H9 (cell line): ENCODE measurements around the gene TIMELESS. TPM values are rescaled to one million over a fixed set of nuclear protein-coding genes. Genes with fewer than 3 reads are reported as not detected.

Experiments
- DNase-seq: peaks from one replicate; pipeline ENCODE4 v3.0.0-alpha.2; 2017
- H2AFZ ChIP-seq: one replicate; pipeline ENCODE4 v1.6.1; 2013; ENCODE audit warnings: mild to moderate bottlenecking, low read length, control low read depth, moderate library complexity
- H2AK5ac ChIP-seq: 2 replicates; pipeline ENCODE4 v1.6.1; 2013; ENCODE audit warnings: low read length, control low read depth, mixed read lengths; ENCODE audit not compliant: insufficient read length
- H2BK120ac ChIP-seq: one replicate; pipeline ENCODE4 v1.6.1; 2013; ENCODE audit warnings: low read depth, mild to moderate bottlenecking, low read length, control low read depth, inconsistent platforms; ENCODE audit not compliant: poor library complexity, severe bottlenecking
- H2BK12ac ChIP-seq: 2 replicates; pipeline ENCODE4 v1.6.1; 2013; ENCODE audit warnings: low read length, control low read depth, mixed read lengths, low read depth; ENCODE audit not compliant: insufficient read length
- H2BK15ac ChIP-seq: 2 replicates; pipeline ENCODE4 v1.6.1; 2013; ENCODE audit warnings: low read depth, low read length, control low read depth
- H2BK20ac ChIP-seq: one replicate; pipeline ENCODE4 v1.6.1; 2013; ENCODE audit warnings: low read depth, mild to moderate bottlenecking, low read length, control low read depth, inconsistent platforms; ENCODE audit not compliant: poor library complexity, severe bottlenecking
- H2BK5ac ChIP-seq: 2 replicates; pipeline ENCODE4 v1.6.1; 2013; ENCODE audit warnings: low read length, control low read depth, mixed read lengths; ENCODE audit not compliant: insufficient read length
- H3K14ac ChIP-seq: 2 replicates; pipeline ENCODE4 v1.6.1; 2013; ENCODE audit warnings: low read length, control low read depth; ENCODE audit not compliant: insufficient read depth
- H3K18ac ChIP-seq: 2 replicates; pipeline ENCODE4 v1.6.1; 2013; ENCODE audit warnings: low read depth, mild to moderate bottlenecking, mixed read lengths, low read length, control low read depth; ENCODE audit not compliant: insufficient read length
- H3K23ac ChIP-seq: 2 replicates; pipeline ENCODE4 v1.6.1; 2013; ENCODE audit warnings: low read length, control low read depth, mixed read lengths, low read depth; ENCODE audit not compliant: insufficient read length
- H3K23me2 ChIP-seq: 2 replicates; pipeline ENCODE4 v1.6.1; 2013; ENCODE audit warnings: low read depth, mild to moderate bottlenecking, mixed read lengths, low read length, control low read depth; ENCODE audit not compliant: insufficient read length, poor library complexity, severe bottlenecking
- H3K27ac ChIP-seq: 2 replicates; pipeline ENCODE4 v1.5.1; 2013; ENCODE audit warnings: low read length, control low read depth, mixed read lengths, low read depth; ENCODE audit not compliant: insufficient read length
- H3K27me3 ChIP-seq: 2 replicates; pipeline ENCODE4 v1.6.1; 2013; ENCODE audit warnings: low read length, control low read depth, inconsistent platforms; ENCODE audit not compliant: insufficient read depth
- H3K4ac ChIP-seq: 2 replicates; pipeline ENCODE4 v1.6.1; 2013; ENCODE audit warnings: low read depth, mild to moderate bottlenecking, control low read depth, inconsistent platforms, low read length, moderate library complexity
- H3K4me1 ChIP-seq: 2 replicates; pipeline ENCODE4 v1.6.1; 2013; ENCODE audit warnings: low read length, control low read depth, inconsistent platforms; ENCODE audit not compliant: insufficient read depth
- H3K4me2 ChIP-seq: 2 replicates; pipeline ENCODE4 v1.6.1; 2013; ENCODE audit warnings: low read length, control low read depth, mixed read lengths; ENCODE audit not compliant: insufficient read length, insufficient read depth
- H3K56ac ChIP-seq: 2 replicates; pipeline ENCODE4 v1.6.1; 2013; ENCODE audit warnings: low read depth, mild to moderate bottlenecking, mixed read lengths, low read length, control low read depth; ENCODE audit not compliant: insufficient read length
- H3K79me1 ChIP-seq: 2 replicates; pipeline ENCODE4 v1.6.1; 2013; ENCODE audit warnings: low read depth, mild to moderate bottlenecking, moderate library complexity, low read length, control low read depth, inconsistent platforms; ENCODE audit not compliant: insufficient read depth, poor library complexity, severe bottlenecking
- H3K79me2 ChIP-seq: 2 replicates; pipeline ENCODE4 v1.6.1; 2013; ENCODE audit warnings: low read length, control low read depth, inconsistent platforms; ENCODE audit not compliant: insufficient read depth
- H3K9ac ChIP-seq: 2 replicates; pipeline ENCODE4 v1.6.1; 2013; ENCODE audit warnings: low read length, control low read depth, mixed read lengths; ENCODE audit not compliant: insufficient read length; ENCODE audit errors: extremely low read depth
- H3K9me3 ChIP-seq: one replicate; pipeline ENCODE4 v1.6.1; 2013; ENCODE audit warnings: low read depth, low read length, inconsistent platforms; ENCODE audit not compliant: control insufficient read depth
- H3T11ph ChIP-seq: one replicate; pipeline ENCODE4 v1.6.1; 2013; ENCODE audit warnings: mild to moderate bottlenecking, low read length, control low read depth, inconsistent platforms
- H4K20me1 ChIP-seq: one replicate; pipeline ENCODE4 v1.6.1; 2013; ENCODE audit not compliant: control insufficient read depth, insufficient read length, insufficient read depth
- H4K5ac ChIP-seq: 2 replicates; pipeline ENCODE4 v1.6.1; 2013; ENCODE audit warnings: low read depth, mild to moderate bottlenecking, mixed read lengths, low read length, control low read depth; ENCODE audit not compliant: insufficient read length
- H4K8ac ChIP-seq: replicated peaks from 2 replicates; pipeline ENCODE4 v1.6.1; 2013; ENCODE audit warnings: low read length, control low read depth, mixed read lengths, low read depth; ENCODE audit not compliant: insufficient read length
- H4K91ac ChIP-seq: 2 replicates; pipeline ENCODE4 v1.6.1; 2013; ENCODE audit warnings: low read depth, mild to moderate bottlenecking, moderate library complexity, mixed read lengths, low read length, control low read depth; ENCODE audit not compliant: insufficient read length
- H3K27ac Mint-ChIP-seq, 3 experiments: 2 replicates in 2 of 3; 3 replicates in 1 of 3; pipeline ENCODE4 v1.8.0; 2020 to 2021; ENCODE audit warnings: mixed read lengths in 3 of 3, mild to moderate bottlenecking in 1 of 3, moderate library complexity in 1 of 3
- H3K27me3 Mint-ChIP-seq: 2 replicates; pipeline ENCODE4 v1.8.0; 2021; ENCODE audit warnings: low read depth, mild to moderate bottlenecking, moderate library complexity, mixed read lengths
- H3K36me3 Mint-ChIP-seq, 3 experiments: 2 replicates in 2 of 3; 3 replicates in 1 of 3; pipeline ENCODE4 v1.8.0; 2020 to 2021; ENCODE audit warnings: low read depth in 3 of 3, mixed read lengths in 3 of 3; ENCODE audit not compliant: insufficient read depth in 1 of 3
- H3K4me1 Mint-ChIP-seq, 2 experiments: 2 replicates each; pipeline ENCODE4 v1.8.0; 2020; ENCODE audit warnings: mixed read lengths in 2 of 2
- H3K4me3 Mint-ChIP-seq, 2 experiments: 2 replicates in 1 of 2; 3 replicates in 1 of 2; pipeline ENCODE4 v1.8.0; 2020 to 2021; ENCODE audit warnings: mild to moderate bottlenecking in 2 of 2, mixed read lengths in 2 of 2, moderate library complexity in 1 of 2
- H3K9me3 Mint-ChIP-seq, 2 experiments: 2 replicates in 1 of 2; 3 replicates in 1 of 2; pipeline ENCODE4 v1.8.0; 2020; ENCODE audit warnings: mild to moderate bottlenecking in 2 of 2, mixed read lengths in 2 of 2, moderate library complexity in 1 of 2
- WGBS: extraction: QIAGEN DNeasy Blood & Tissue Kit; methylation state at CpG from one replicate; pipeline ENCODE4 v1.1.7; 2013; ENCODE audit warnings: missing lambda C conversion rate, low lambda C conversion rate, mixed read lengths; ENCODE audit not compliant: insufficient read length; ENCODE audit errors: extremely low coverage; 5-methylcytosine and 5-hydroxymethylcytosine counted together
- total RNA-seq: library from RNA; stranded (reverse); gene quantifications from 2 replicates; pipeline ENCODE4 v1.2.1, GENCODE V29; 2021
- TF ChIP-seq, protein P1 (sequence below): fragments of 200-600 bp; sonication (generic); conservative IDR thresholded peaks from 3 replicates; pipeline ENCODE4 v1.8.0; 2021; ENCODE audit warnings: antibody characterized with exemption, mild to moderate bottlenecking

The TIMELESS gene
- total RNA-seq, 1 experiment from 2014 or later = 68.0 TPM

DNA sequence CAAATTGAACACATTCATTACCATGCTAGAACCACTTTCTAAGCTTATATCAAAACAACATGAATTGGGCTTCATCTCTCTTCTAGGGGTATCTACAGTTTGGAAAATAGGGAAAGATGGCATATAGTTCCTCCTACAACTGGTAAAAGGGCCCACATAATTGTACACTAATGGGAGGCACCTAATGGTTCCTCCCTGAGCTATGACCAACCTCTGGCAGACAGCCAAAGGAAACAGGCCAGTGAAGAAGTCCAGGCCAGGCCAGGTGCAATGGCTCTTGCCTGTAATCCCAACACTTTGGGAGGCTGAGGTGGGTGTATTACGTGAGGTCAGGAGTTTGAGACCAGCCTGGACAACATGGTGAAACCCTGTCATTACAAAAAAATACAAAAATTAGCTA, 63.4 kb downstream of the TIMELESS start:
- no peaks in the 10 kb centered on the region for H3K9me3 Mint-ChIP-seq
- no peak overlapping the region for H2BK5ac ChIP-seq
- H3K23ac ChIP-seq = no peak overlapping the region
- no peak overlapping the region for H2BK15ac ChIP-seq
- no peak overlapping the region for H2BK12ac ChIP-seq
- H2BK20ac ChIP-seq = no peak overlapping the region
- H3K4me1 ChIP-seq = no peaks in the 10 kb centered on the region
- H4K5ac ChIP-seq = no peak overlapping the region
- H2AFZ ChIP-seq = no peak overlapping the region
- peaks cover 5% of the 10 kb centered on the region; the same call in 1 of the 2 replicates for H3K27me3 Mint-ChIP-seq
- no peaks in the 10 kb centered on the region for H4K20me1 ChIP-seq
- H3K4ac ChIP-seq = no peak overlapping the region
- no peak overlapping the region for H3K18ac ChIP-seq
- H3K27ac ChIP-seq = no peak overlapping the region
- no peaks in the 10 kb centered on the region for H3K27me3 ChIP-seq
- H3K14ac ChIP-seq = no peak overlapping the region
- H4K91ac ChIP-seq = no peak overlapping the region
- H3K36me3 Mint-ChIP-seq = no peaks in the 10 kb centered on the region
- no peak overlapping the region for H4K8ac ChIP-seq
- H3K9me3 ChIP-seq = no peaks in the 10 kb centered on the region
- H3K23me2 ChIP-seq = no peaks in the 10 kb centered on the region
- H3T11ph ChIP-seq = no peak overlapping the region
- H3K9ac ChIP-seq = no peak overlapping the region
- no peak overlapping the region for H3K27ac Mint-ChIP-seq
- TF ChIP-seq, protein P1, sequence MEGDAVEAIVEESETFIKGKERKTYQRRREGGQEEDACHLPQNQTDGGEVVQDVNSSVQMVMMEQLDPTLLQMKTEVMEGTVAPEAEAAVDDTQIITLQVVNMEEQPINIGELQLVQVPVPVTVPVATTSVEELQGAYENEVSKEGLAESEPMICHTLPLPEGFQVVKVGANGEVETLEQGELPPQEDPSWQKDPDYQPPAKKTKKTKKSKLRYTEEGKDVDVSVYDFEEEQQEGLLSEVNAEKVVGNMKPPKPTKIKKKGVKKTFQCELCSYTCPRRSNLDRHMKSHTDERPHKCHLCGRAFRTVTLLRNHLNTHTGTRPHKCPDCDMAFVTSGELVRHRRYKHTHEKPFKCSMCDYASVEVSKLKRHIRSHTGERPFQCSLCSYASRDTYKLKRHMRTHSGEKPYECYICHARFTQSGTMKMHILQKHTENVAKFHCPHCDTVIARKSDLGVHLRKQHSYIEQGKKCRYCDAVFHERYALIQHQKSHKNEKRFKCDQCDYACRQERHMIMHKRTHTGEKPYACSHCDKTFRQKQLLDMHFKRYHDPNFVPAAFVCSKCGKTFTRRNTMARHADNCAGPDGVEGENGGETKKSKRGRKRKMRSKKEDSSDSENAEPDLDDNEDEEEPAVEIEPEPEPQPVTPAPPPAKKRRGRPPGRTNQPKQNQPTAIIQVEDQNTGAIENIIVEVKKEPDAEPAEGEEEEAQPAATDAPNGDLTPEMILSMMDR = no peak
- H3K4me2 ChIP-seq = no peak overlapping the region
- no peaks in the 10 kb centered on the region for H3K79me1 ChIP-seq
- no peaks in the 10 kb centered on the region for H3K79me2 ChIP-seq
- H2BK120ac ChIP-seq = no peak overlapping the region
- H3K56ac ChIP-seq = no peak overlapping the region
- WGBS = no CpG with 5 or more reads among the region's 1 CpG
- no peak for DNase-seq
- no peak overlapping the region for H3K4me3 Mint-ChIP-seq
- H2AK5ac ChIP-seq = no peak overlapping the region
- peaks cover 8 to 10% of the 10 kb centered on the region in 2 experiments for H3K4me1 Mint-ChIP-seq
